Measurements from ENCODE around the gene SEZ6L.

GRCh38 chr22:26241361-26241760 is 72.1 kb downstream of the SEZ6L start:
- TF ChIP-seq CTCF (IDR thresholded peaks at IDR 0.05) (no peak), EP300 (IDR thresholded peaks at IDR 0.05) (no peak)

Measured in ovary (tissue), 3 donors.